Thoracic aorta (tissue), 2 donors: Measurements from ENCODE around the gene NAB1. TPM values are rescaled to one million over a fixed set of nuclear protein-coding genes. Genes with fewer than 3 reads are reported as not detected.
"Not testable (repeated sequence)": the region's sequence is repeated elsewhere in the genome, so short reads cannot be mapped to it uniquely, and the experiment has no call there.

ENCODE experiments used
- ATAC-seq: fragments of 150-250 bp; one replicate; pipeline ENCODE4 v1.8.0; 2017; ENCODE audit warnings: low read depth; ENCODE audit not compliant: insufficient number of reproducible peaks, low FRiP score
- DNase-seq: peaks from one replicate; pipeline ENCODE4 v3.0.0-alpha.2; 2020; ENCODE audit warnings: low spot score
- H3K27ac ChIP-seq, 2 donors: fragments of 200-600 bp; sonication (generic); 1 replicate in 1 of 2; 2 replicates in 1 of 2; pipeline ENCODE4 v1.5.1; 2016; ENCODE audit warnings: mild to moderate bottlenecking in 2 of 2, moderate library complexity in 2 of 2
- H3K27me3 ChIP-seq: fragments of 200-600 bp; sonication (generic); replicated peaks from 2 replicates; pipeline ENCODE4 v1.6.0; 2016; ENCODE audit warnings: mild to moderate bottlenecking; ENCODE audit not compliant: insufficient read depth
- H3K36me3 ChIP-seq: fragments of 200-600 bp; sonication (generic); one replicate; pipeline ENCODE4 v1.5.1; 2016
- H3K4me1 ChIP-seq, 2 donors: fragments of 200-600 bp; sonication (generic); 1 replicate in 1 of 2; 2 replicates in 1 of 2; pipeline versions ENCODE4 v1.5.1 to v1.6.0; 2016; ENCODE audit warnings: low read depth in 2 of 2, mild to moderate bottlenecking in 1 of 2; ENCODE audit not compliant: control insufficient read depth in 1 of 2
- H3K4me3 ChIP-seq: fragments of 200-600 bp; sonication (generic); 2 replicates; pipeline ENCODE4 v1.5.1; 2016; ENCODE audit warnings: mild to moderate bottlenecking
- H3K9me3 ChIP-seq: fragments of 200-600 bp; sonication (generic); 2 replicates; pipeline ENCODE4 v1.5.1; 2016
- total RNA-seq, 2 donors: library from RNA; depleted of rRNA; stranded (reverse); fragments of >200 nt; gene quantifications; one replicate each; pipeline versions ENCODE4 v1.1.0 to v1.2.3, GENCODE V29; 2016
- TF ChIP-seq, protein P1 (sequence below): fragments of 200-600 bp; sonication (generic); IDR thresholded peaks from one replicate; pipeline ENCODE4 v1.5.1; 2019; ENCODE audit warnings: antibody characterized with exemption

Gene NAB1
- total RNA-seq, 2 donors from 2014 or later: 51.0 to 77.7 TPM

DNA sequence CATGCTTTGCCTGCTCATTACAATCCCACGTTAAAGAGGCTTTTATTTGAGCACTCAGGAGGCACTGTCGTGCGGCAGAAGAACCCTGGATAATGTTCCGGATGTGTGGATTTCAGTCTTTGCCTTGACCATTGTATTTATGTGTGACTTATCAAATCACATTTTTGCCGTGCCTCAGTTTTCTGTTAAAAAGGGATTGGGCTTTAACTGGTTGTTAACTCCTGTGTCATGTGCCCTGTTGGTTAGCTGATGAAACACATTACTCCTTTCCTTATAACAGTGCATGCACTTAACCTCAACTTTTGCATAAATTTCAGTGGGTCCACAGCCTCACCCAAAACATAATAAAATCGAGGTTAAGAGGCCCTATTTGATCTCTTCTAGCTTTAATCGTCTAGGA lies 52.7 kb downstream of the NAB1 start:
- no peaks in the 10 kb centered on the region for H3K4me1 ChIP-seq
- no peaks in the 10 kb centered on the region for H3K36me3 ChIP-seq
- H3K9me3 ChIP-seq: no peaks in the 10 kb centered on the region
- ATAC-seq (no peak), DNase-seq (no peak)
- H3K27ac ChIP-seq: no peak overlapping the region
- no peak overlapping the region for H3K4me3 ChIP-seq
- no peaks in the 10 kb centered on the region for H3K27me3 ChIP-seq
- TF ChIP-seq, protein P1, sequence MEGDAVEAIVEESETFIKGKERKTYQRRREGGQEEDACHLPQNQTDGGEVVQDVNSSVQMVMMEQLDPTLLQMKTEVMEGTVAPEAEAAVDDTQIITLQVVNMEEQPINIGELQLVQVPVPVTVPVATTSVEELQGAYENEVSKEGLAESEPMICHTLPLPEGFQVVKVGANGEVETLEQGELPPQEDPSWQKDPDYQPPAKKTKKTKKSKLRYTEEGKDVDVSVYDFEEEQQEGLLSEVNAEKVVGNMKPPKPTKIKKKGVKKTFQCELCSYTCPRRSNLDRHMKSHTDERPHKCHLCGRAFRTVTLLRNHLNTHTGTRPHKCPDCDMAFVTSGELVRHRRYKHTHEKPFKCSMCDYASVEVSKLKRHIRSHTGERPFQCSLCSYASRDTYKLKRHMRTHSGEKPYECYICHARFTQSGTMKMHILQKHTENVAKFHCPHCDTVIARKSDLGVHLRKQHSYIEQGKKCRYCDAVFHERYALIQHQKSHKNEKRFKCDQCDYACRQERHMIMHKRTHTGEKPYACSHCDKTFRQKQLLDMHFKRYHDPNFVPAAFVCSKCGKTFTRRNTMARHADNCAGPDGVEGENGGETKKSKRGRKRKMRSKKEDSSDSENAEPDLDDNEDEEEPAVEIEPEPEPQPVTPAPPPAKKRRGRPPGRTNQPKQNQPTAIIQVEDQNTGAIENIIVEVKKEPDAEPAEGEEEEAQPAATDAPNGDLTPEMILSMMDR: no peak

DNA sequence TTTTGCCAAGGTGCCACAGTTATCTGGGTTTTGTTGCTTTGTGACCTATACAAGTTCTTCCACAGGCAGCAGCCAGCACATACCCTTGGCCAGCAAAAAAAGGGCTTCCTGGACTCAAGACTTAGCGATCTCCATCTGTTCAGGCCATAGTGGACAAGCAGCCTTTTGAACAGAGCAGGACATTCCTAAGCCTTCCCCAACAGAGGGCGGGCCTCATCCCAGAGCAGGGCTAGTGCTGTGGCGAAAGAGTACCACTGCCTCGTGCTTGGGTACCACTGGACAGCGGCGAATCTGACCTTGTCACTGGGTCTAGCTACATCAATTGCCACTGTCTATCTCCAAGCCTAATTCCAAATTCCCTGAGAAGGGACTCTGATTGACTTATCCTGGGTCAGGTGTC lies 56.4 kb downstream of the NAB1 start:
- DNase-seq: no peak
- H3K4me1 ChIP-seq: no peaks in the 10 kb centered on the region
- no peaks in the 10 kb centered on the region for H3K9me3 ChIP-seq
- H3K36me3 ChIP-seq: no peaks in the 10 kb centered on the region
- no peak overlapping the region for H3K27ac ChIP-seq
- no peak for ATAC-seq
- TF ChIP-seq, protein P1: no peak
- no peak overlapping the region for H3K4me3 ChIP-seq
- no peaks in the 10 kb centered on the region for H3K27me3 ChIP-seq

DNA sequence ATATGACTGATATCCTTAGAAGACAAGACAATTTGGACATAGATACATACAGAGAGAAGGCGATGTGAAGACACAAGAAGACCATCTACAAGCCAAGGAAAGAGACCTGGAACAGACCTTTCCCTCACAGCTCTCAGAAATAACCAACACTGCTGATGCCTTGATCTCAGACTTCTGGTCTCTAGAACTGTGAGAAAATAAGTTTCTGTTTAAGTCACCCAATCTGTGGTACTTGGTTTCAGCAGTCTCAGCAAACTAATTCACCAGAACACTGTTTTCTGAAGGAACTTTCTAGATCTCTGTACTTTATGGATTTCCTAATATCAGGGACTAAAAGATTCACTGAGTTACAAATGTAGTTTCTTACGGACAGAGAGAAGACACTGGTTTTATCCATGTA lies 58.8 kb downstream of the NAB1 start:
- no peak for ATAC-seq
- Histone ChIP-seq H3K9me3 (no peaks in the 10 kb centered on the region), H3K4me3 (no peak overlapping the region), H3K27me3 (no peaks in the 10 kb centered on the region), H3K27ac (no peak overlapping the region), H3K4me1 (no peaks in the 10 kb centered on the region), H3K36me3 (no peaks in the 10 kb centered on the region)
- TF ChIP-seq, protein P1: no peak
- no peak for DNase-seq

DNA sequence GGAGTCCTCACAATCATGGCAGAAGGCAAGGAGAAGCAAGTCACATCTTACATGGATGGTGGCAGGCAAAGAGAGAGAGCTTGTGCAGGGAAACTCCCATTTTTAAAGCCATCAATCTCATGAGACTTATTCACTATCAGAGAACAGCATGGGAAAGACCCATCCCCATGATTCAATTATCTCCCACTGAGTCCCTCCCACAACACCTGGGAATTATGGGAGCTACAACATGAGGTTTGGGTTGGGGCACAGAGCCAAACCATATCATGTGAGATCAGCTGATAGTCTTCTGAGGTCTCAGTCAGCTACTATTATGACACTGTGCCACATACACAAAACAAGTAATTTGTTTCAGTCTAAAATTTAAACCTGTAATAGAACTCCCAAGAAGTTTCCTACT lies 59.8 kb downstream of the NAB1 start:
- DNase-seq, H3K27ac ChIP-seq, ATAC-seq, H3K4me3 ChIP-seq, H3K4me1 ChIP-seq, H3K36me3 ChIP-seq, H3K27me3 ChIP-seq, H3K9me3 ChIP-seq: not testable (repeated sequence)

DNA sequence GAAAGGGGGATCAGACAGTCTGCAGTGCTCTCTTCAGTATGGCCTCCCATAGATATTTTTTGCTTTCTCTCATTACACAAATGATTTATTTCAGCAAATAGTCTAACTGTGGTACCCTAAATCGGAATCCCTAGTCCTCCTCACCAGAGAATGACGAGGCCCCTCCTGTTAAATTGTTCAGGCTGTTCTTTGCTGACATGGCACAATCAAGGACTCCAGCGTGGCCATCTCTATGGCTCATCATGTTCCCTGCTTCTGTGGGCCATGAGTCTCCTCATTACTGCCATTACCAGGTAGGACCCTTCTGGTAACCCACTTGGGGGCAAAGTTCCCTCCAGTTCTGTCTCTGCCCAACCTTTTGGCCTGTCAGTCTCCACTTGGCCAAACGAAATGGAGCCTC lies 62.2 kb downstream of the NAB1 start:
- ATAC-seq: no peak
- no peaks in the 10 kb centered on the region for H3K36me3 ChIP-seq

DNA sequence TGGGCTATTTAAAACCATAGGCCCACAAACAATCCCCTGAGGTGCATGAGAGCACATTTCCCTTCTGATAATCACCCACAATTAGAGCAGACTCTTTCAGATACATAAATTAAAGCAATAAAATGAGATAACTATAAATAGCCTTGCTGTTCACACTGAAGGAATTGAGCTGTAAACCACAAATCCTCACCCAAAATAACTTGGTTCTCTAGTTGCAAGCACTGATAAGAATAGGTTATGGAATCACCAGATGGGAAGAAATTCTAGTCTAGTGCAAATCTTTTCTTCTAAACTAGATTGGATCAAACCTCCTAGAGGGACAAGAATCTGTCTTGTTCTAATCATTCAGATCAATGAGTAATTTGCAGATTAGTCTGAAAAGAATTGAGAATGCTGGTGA lies 64.6 kb downstream of the NAB1 start:
- no peak overlapping the region for H3K4me3 ChIP-seq
- H3K27ac ChIP-seq: no peak overlapping the region
- ATAC-seq: no peak
- no peaks in the 10 kb centered on the region for H3K27me3 ChIP-seq
- TF ChIP-seq, protein P1: no peak
- no peaks in the 10 kb centered on the region for H3K36me3 ChIP-seq
- no peaks in the 10 kb centered on the region for H3K9me3 ChIP-seq
- DNase-seq: no peak
- H3K4me1 ChIP-seq: peaks cover 0 to under 1% of the 10 kb centered on the region in 2 donors

More for the DNA sequence above, 62.2 kb downstream of the NAB1 start:
- TF ChIP-seq, protein P1: no peak
- H3K27me3 ChIP-seq: no peaks in the 10 kb centered on the region
- H3K9me3 ChIP-seq: no peaks in the 10 kb centered on the region
- H3K4me3 ChIP-seq: no peak overlapping the region
- no peak overlapping the region for H3K27ac ChIP-seq
- DNase-seq: no peak
- H3K4me1 ChIP-seq: no peaks in the 10 kb centered on the region
